Measurements from ENCODE around the gene MAPK4. TPM values are rescaled to one million over a fixed set of nuclear protein-coding genes. Genes with fewer than 3 reads are reported as not detected.
"Not testable (repeated sequence)": the region's sequence is repeated elsewhere in the genome, so short reads cannot be mapped to it uniquely, and the experiment has no call there.

MAPK4 gene
- total RNA-seq, 2 donors from 2014 or later = not detected

DNA sequence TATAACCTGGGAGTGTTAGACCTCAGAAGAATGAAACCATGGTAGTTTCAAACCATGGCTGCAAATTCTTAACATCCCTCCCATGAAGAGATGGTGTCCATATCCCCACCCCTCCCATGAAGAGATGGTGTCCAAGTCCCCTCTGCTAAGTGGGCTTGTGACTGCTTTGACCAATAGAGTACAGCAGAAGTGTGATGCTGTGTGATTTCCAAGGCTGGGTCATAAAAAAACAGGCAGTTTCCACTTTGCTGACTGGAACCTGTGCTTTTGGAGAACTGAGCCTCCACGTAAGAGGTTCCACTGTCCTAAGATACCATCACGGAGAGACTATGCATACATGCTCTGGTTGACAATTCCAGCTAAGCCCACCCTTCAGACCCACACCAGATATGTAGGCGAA, 194.4 kb downstream of the MAPK4 start:
- no peaks in the 10 kb centered on the region for H3K9me3 Mint-ChIP-seq

DNA sequence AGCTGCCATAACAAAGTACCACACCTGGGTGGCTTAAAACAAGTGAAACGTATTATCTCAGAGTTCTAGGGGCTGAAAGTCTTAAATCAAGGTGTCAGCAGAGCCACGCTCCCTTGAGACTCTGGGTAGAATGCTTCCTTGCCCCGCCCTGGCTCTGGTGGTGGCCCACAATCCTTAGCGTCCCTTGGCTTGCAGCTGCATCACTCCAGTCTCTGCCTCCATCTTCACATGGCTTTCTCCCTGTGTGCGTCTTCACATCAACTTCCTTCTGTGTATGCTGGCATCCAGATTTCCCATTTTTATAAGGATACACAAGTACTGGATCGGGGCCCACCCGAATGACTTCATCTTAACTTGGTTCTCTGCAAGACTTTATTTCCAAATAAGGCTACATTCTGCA, 197.5 kb downstream of the MAPK4 start:
- Mint-ChIP-seq H3K27me3 (ENCODE audit: low read depth) (peaks cover 10% of the 10 kb centered on the region), H3K4me3 (no peak overlapping the region), H3K27ac (no peak overlapping the region), H3K4me1 (ENCODE audit: low read depth) (no peaks in the 10 kb centered on the region), H3K36me3 (ENCODE audit: insufficient read depth in 2 of 2) (no peaks in the 10 kb centered on the region), H3K9me3 (no peaks in the 10 kb centered on the region)
- DNase-seq (no peak), ATAC-seq (replicated peaks in 1 of 2) (no peak)

More for the DNA sequence above, 194.4 kb downstream of the MAPK4 start:
- Mint-ChIP-seq H3K27ac (no peak overlapping the region), H3K4me3 (no peak overlapping the region), H3K27me3 (ENCODE audit: low read depth) (peaks cover 20% of the 10 kb centered on the region), H3K4me1 (ENCODE audit: low read depth) (no peaks in the 10 kb centered on the region), H3K36me3 (ENCODE audit: insufficient read depth in 2 of 2) (no peaks in the 10 kb centered on the region)
- ATAC-seq (replicated peaks in 1 of 2) (no peak), DNase-seq (no peak)

DNA sequence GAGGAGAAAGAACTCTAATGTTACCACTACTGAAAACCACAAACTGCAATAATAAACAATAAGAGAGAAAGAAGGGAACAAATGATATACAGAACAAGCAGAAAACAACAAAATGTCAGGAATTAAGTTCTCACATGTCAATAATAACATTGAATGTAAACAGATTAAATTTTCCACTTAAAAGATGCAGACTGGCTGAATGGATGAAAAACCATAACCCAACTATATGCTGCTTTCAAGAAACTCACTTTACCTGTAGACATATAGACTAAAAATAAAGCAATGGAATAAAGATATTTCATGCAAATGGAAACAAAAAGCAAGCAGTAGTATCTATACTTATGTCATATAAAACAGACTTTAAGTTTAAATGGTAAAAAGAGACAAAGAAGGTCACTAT, 209.6 kb downstream of the MAPK4 start:
- ATAC-seq (replicated peaks in 1 of 2) (no peak), DNase-seq (no peak)
- no peaks in the 10 kb centered on the region for H3K4me1 Mint-ChIP-seq (ENCODE audit: low read depth)
- H3K36me3 Mint-ChIP-seq (ENCODE audit: insufficient read depth in 2 of 2) = peaks cover 10 to 15% of the 10 kb centered on the region in 2 donors
- no peak overlapping the region for H3K4me3 Mint-ChIP-seq
- no peak overlapping the region for H3K27ac Mint-ChIP-seq
- peaks cover 16 to 25% of the 10 kb centered on the region in 2 donors for H3K9me3 Mint-ChIP-seq
- H3K27me3 Mint-ChIP-seq (ENCODE audit: low read depth) = peaks cover 32% of the 10 kb centered on the region

DNA sequence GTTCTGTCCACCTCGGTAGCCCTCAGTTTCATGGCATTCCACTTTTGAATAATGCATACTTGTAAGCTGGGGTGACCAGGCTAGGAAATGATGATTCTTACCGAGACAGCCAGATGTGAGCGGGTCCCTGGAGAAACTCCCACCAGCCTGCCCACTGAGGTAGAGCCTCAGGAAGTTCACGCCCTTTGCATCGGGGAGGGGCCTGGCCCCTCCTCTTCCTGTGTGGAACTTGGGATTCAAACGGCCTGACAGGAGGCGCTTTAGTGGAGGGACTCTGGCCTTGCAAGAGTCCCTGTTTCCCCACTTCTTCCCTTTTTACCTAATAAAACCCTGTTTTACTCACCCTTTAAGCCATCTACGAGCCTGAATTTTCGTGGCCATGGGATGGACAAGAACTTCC, 215.3 kb downstream of the MAPK4 start:
- H3K4me3 Mint-ChIP-seq = no peak overlapping the region
- H3K4me1 Mint-ChIP-seq (ENCODE audit: low read depth) = no peaks in the 10 kb centered on the region
- no peaks in the 10 kb centered on the region for H3K36me3 Mint-ChIP-seq (ENCODE audit: insufficient read depth in 2 of 2)
- H3K27ac Mint-ChIP-seq = no peak overlapping the region
- ATAC-seq (replicated peaks in 1 of 2) (no peak), DNase-seq (no peak)
- peaks cover 0 to 2% of the 10 kb centered on the region in 2 donors for H3K9me3 Mint-ChIP-seq
- H3K27me3 Mint-ChIP-seq (ENCODE audit: low read depth) = peaks cover 13% of the 10 kb centered on the region

DNA sequence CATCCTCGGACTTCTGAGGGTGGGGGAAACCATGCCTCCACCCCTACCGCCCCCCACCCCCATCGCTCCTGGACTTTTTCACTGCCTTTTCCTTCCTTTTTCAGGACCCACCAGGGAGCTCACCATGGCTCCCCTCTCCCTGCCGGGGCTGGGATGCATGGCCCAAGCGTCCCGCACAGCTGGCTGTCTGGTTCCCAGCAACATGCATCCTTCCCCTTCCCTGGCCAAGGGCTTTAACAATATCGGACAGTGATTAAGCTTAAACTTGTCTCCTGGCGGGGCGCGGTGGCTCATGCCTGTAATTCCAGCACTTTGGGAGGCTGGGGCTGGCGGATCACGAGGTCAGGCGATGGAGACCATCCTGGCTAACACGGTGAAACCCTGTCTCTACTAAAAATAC, 215.8 kb downstream of the MAPK4 start:
- no peak overlapping the region for H3K27ac Mint-ChIP-seq
- H3K27me3 Mint-ChIP-seq (ENCODE audit: low read depth) = peaks cover 13% of the 10 kb centered on the region
- peaks cover 0 to 2% of the 10 kb centered on the region in 2 donors for H3K9me3 Mint-ChIP-seq
- H3K36me3 Mint-ChIP-seq (ENCODE audit: insufficient read depth in 2 of 2) = no peaks in the 10 kb centered on the region
- H3K4me1 Mint-ChIP-seq (ENCODE audit: low read depth) = no peaks in the 10 kb centered on the region
- no peak overlapping the region for H3K4me3 Mint-ChIP-seq
- DNase-seq (no peak), ATAC-seq (replicated peaks in 1 of 2) (no peak)

DNA sequence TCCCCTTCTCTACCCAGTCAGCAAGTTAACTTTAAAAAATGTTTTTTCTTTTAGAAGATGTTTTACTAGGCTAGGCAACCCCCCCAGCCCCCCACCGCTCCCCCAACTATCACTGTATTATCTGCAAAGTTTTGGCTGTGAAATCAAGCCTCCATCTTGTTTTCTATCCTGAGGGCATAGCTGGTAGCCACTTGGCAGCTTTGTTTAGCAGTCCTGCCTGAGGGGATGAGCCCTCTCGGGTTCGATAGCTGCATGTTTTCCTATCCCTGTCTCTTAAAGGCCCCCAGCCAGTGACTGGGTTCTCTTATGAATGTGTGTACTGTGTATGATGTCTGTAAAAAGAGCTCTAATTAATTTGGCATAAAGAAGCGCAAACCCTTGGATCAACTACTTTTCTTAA, 216.5 kb downstream of the MAPK4 start:
- DNase-seq = no peak
- no peaks in the 10 kb centered on the region for H3K36me3 Mint-ChIP-seq (ENCODE audit: insufficient read depth in 2 of 2)
- no peak overlapping the region for H3K4me3 Mint-ChIP-seq
- peaks cover 13% of the 10 kb centered on the region for H3K27me3 Mint-ChIP-seq (ENCODE audit: low read depth)
- H3K4me1 Mint-ChIP-seq (ENCODE audit: low read depth) = no peaks in the 10 kb centered on the region
- ATAC-seq (replicated peaks in 1 of 2) = no peak
- H3K9me3 Mint-ChIP-seq = peaks cover 0 to 2% of the 10 kb centered on the region in 2 donors
- H3K27ac Mint-ChIP-seq = no peak overlapping the region

DNA sequence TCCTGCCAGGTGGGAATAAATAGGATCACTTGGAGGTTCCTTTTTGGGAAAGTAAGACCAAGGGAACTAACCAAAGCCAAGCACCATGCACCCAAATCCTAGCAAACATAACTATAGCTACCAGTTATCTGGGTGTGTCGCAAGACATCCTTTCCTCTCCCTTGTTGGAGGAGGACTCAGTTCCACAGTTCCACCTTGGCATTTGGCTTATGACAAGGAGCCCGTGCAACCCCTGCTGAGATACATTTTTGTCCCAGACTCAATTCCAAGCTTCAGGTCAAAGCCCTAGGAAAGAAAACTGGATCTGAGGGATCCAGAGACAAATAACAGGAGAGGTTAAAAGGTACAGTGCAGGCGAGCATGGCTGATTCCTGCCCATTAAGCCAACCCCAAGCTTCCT, 219.1 kb downstream of the MAPK4 start:
- H3K4me3 Mint-ChIP-seq; DNase-seq; H3K9me3 Mint-ChIP-seq; H3K27ac Mint-ChIP-seq; H3K4me1 Mint-ChIP-seq (ENCODE audit: low read depth); H3K36me3 Mint-ChIP-seq (ENCODE audit: insufficient read depth in 2 of 2); ATAC-seq (replicated peaks in 1 of 2): not testable (repeated sequence)
- H3K27me3 Mint-ChIP-seq (ENCODE audit: low read depth) = peaks cover 13% of the 10 kb centered on the region

Other genes starting within 250 kb of the MAPK4 start
- gene SKA1, start 185.0 kb upstream of the MAPK4 start, total RNA-seq = 10 to 100 TPM; 63.2 to 73.1 TPM